DMS53 treated with DMSO at 0.1 percent for 48 hours (cell line): ENCODE results near the gene OTUD3.
A peak's percentile ranks its signal among the peaks of the same experiment; 100 is the strongest.
"Not testable (repeated sequence)": the region's sequence is repeated elsewhere in the genome, so short reads cannot be mapped to it uniquely, and the experiment has no call there.

Experiments used
- DNase-seq: peaks from one replicate; lab custom pipeline; 2025; ENCODE audit not compliant: unreplicated experiment; lab: John Stamatoyannopoulos, UW

Gene OTUD3

GRCh38 chr1:19882111-19883071 is at the start of gene OTUD3:
TSS of gene OTUD3 (plus strand) at chr1:19882395. CDS start at chr1:19882514, 119 bp downstream.
- peak; percentile 94 for DNase-seq

GRCh38 chr1:19835578-19835977 is 46.6 kb upstream of the OTUD3 start:
- no peak for DNase-seq

- no peak for DNase-seq
These were observed 44.3 kb upstream of the OTUD3 start for GRCh38 chr1:19837866-19838265.

DNA sequence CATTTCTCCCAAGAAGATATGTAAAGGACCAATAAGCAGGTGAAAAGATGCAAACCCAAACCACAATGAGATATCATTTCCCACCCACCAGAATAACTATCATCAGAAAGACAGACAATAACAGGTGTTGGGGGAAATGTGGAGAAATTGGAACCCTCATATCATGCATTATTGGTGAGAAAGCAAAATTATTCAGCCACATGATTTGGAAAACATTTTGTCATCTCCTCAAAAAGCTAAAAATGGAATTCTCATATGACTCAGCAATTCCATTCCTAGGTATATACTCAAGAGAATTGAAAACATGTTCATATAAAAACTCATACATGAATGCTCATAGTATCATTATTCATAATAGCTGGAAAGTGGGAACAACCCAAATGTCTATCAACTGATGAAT is 42.0 kb upstream of the OTUD3 start:
- no peak for DNase-seq

GRCh38 chr1:19844731-19845495 is 37.3 kb upstream of the OTUD3 start:
- no peak for DNase-seq

DNA sequence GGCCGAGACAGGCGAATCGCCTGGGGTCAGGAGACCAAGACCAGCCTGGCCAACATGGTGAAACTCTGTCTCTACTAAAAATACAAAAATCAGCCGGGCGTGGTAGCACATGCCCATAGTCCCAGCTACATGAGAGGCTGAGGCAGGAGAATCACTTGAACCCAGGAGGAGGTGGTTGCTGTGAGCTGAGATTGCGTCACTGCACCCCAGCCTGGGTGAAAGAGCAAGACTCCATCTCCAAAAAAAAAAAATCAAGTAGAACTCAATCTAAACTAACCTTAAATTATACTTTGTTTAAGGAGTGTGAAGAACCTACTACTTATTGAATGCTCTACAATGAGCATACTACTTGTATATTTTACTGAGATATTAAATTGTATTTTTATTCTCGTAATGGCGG is 36.6 kb upstream of the OTUD3 start:
- no peak for DNase-seq

DNA sequence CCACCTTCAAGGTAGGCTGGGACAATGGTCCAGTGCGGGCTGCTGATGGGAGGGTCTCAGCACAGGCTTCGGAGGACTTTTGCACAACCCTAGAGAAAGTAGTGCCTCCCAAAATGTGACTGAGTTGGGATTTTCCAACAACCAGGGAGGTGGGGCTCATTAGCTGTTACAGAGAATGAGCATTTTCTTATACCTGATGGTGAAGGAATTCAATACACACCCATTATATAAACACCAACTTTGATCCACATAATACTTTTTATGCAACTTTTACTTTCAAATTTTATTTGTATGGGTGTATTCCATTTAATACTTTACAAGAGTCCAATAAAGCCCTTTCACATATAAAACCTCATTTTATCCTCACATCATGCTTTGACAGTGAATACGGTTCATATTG is 35.9 kb upstream of the OTUD3 start:
- no peak for DNase-seq

GRCh38 chr1:19847334-19847733 is 34.9 kb upstream of the OTUD3 start:
- DNase-seq, result not testable (repeated sequence)

DNA sequence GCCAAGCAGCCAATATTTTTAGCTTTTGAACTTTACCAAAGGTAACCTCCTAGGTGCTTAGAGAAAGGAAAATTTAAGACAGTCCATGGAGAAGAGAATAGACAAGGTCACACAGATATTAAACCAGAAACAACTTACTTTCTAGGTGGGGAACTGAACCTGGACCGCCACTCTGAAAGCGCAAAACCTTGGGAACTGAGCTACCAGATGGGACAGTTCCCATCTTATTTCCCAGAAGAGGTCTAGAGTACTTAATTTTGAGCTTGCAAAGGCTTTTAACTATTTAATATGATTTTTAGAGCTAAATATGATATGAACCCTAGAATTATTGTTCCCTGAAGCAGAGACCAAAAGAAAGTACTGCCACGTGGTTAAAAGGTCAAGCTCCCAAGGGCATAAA is 32.9 kb upstream of the OTUD3 start:
- not testable (repeated sequence) for DNase-seq

DNA sequence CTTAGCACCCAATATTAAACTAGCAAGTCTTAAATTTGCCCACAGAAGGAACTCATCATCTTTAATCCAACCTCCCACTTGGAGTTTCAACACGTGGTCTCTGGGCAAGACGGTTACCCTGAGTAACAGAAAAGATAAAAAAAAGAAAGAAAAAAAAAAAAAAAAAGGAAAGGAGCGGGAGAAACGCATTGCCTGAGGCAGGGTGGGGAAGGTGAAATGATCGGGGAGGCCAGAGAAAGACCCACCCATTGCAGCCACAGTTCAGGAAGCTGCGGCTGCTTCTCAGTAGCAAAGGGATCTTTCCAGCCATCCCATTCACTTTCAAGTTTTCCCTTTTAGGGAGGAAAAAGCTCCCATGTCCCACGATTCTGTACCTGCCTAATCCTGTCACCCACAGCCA is 32.0 kb upstream of the OTUD3 start:
- no peak for DNase-seq

GRCh38 chr1:19852036-19852435 is 30.2 kb upstream of the OTUD3 start:
- no peak for DNase-seq

DNA sequence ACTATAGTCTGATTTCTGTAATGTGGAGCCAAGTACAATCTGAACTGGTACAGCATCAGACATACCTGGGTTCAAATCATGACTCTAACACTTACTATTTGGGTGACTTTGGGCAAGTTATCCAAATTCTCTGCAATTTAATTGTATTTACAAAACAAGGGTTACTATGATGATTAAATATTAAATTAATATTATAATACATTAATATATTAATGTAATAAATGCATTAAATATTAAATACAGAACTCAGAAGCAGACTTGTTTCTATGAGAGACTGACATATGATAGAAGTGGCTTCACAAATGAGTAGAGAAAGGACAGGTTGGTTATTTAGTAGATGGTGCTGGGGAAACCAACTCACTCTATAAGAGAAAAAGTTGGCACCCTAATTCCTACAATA is 27.3 kb upstream of the OTUD3 start:
- no peak for DNase-seq

- no peak for DNase-seq
These were observed 23.3 kb upstream of the OTUD3 start for GRCh38 chr1:19858893-19859292.

DNA sequence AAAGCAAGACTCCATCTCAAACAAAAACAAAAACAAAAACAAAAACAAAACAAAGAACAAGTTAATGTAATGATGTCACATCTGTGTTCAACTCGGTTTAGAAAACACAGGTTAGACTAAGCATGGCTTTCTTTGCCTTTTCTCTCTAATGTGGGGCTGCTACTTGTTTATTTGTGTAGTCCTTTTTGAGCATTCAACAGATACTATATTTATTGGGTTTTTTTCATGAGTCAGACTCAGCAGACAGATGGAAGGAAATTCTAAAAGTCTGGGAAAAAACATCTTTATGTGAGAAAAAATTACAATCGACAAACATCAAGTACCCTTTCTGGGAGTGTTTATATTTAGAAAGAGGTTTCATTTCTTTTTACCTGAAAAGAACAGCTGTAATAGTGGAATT is 22.3 kb upstream of the OTUD3 start:
- no peak for DNase-seq

- DNase-seq, result peak; percentile 59
These were observed 21.8 kb upstream of the OTUD3 start for GRCh38 chr1:19860418-19860817.

DNA sequence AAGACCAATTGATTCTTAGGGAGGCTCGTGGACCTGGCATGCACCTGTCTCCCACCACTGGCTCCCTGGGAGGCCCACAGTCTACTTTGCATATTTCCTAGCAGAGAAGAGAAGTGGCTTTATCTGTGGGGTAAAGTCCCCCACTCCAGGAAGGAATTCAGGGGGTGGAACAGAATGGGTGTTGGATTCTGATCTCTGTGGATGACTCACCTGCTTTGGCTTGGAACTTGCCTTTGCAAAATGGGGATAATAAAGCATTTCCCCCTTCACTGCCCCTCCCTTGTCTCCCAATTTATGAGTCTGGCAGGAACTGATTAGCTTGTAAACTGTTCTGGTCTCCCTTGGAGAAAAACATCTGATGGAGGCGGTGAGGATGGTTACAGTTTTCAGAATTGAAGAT is 21.2 kb upstream of the OTUD3 start:
- DNase-seq, result peak; percentile 42

DNA sequence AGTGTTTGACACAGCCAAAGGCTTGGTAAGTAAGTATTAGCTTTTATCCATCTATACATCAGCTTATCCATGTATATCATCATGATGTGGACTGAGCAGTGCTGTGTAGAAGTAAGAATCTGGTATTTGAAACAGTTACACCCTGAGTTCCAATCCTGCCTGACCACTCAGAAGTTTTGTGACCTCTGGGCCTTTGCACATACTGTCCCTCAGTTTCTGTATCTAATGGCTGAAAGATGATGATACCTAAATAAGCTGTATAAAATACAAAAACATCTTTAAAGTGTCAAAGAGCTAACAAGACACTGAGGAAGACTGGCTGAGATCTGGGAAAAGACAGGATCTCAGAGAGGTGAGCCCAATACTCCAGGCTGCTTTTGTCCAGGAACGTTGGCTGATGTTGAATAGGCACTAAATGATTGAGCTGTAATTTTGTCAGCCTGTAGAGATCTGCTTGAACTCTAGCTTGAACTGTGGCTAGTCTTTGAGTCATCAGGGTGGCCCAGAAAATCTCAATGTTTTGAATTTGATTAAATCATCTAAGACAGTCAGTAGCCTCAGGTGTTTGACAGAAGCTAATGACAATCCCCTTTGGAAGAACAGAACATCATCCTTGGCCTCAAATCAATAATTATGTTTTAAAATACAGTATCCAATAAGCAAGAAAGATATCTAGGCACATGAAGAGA is 20.2 kb upstream of the OTUD3 start:
- DNase-seq, result no peak

DNA sequence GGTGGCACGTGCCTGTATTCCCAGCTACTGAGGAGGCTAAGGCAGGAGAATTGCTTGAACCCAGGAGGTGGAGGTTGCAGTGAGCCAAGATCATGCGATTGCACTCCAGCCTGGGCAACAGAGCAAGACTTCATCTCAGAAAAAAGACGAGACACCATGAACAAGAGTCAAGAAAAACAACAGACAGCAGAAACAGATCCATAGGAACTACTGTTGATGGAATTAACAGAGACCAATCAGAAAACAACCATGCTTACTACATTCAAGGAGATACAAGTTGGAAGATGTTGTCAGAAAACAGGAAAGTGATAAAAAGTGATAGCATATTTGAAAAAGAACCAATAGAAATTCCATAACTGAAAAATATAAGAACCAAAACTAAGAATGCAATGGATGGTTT is 19.3 kb upstream of the OTUD3 start:
- no peak for DNase-seq

GRCh38 chr1:19864570-19865160 is 17.5 kb upstream of the OTUD3 start:
- no peak for DNase-seq

DNA sequence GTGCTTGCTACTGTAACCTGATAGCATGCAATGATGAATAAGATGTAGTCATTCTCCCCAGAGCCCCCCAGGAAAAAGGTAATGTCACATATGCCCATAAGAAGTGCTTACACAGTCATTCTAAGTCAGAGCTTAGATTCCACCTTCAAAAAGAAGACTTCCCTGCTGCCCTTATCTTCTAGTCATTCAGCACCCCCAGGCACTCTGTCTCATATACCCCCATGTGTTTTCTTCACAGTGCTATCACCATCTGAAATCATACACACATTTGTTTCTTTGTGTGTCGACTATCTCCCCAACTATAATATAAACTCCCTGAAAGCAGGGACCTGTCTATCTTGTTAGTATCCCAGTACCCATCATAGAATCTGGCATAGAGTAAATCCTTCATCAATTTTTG is 16.2 kb upstream of the OTUD3 start:
- no peak for DNase-seq

DNA sequence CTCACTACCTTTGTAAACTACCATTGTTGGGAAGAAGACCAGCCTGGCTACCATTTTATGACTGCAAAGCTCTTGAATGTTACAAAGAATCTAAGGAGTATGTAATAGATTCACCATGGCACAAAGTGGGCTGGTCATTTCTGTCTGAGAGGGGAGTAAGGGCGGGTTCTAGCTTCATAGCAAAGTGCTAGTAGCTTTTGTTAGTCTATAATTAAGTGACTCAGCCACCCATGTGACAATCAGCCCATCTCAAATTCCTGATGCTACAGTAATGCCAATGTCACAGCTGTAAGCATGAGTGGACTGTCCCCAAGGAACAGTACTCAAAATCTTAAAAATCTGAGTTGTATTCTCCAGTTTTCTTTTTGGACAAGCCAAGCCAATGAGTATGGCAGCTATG is 15.4 kb upstream of the OTUD3 start:
- DNase-seq, result peak; percentile 40
